AG09319 (cell line): ENCODE results near the gene UBALD1.

Experiments
- DNase-seq: peaks from one replicate; pipeline ENCODE4 v3.0.0-alpha.2; 2010; ENCODE audit warnings: low read depth; ENCODE audit errors: extremely low read depth
- CTCF ChIP-seq: IDR thresholded peaks from 2 replicates; pipeline ENCODE4 v1.5.1; 2011; ENCODE audit warnings: low read depth, mild to moderate bottlenecking, inconsistent platforms, low read length, moderate library complexity

The UBALD1 gene

GRCh38 chr16:4608704-4608980, 6.0 kb downstream of the UBALD1 start:
- TF ChIP-seq CTCF = no peak
- DNase-seq = no peak

GRCh38 chr16:4607841-4608703, 6.6 kb downstream of the UBALD1 start:
- DNase-seq = no peak
- TF ChIP-seq CTCF = no peak

GRCh38 chr16:4606354-4606753, 8.3 kb downstream of the UBALD1 start:
- no peak for TF ChIP-seq CTCF
- no peak for DNase-seq

- DNase-seq = no peak
- TF ChIP-seq CTCF = no peak
Observed at GRCh38 chr16:4604401-4604800, 10.3 kb downstream of the UBALD1 start.

GRCh38 chr16:4603624-4604170, 11.0 kb downstream of the UBALD1 start:
- TF ChIP-seq CTCF = no peak
- no peak for DNase-seq

- no peak for TF ChIP-seq CTCF
- no peak for DNase-seq
Observed at GRCh38 chr16:4602331-4602730, 12.4 kb downstream of the UBALD1 start.

GRCh38 chr16:4601864-4602186, 12.9 kb downstream of the UBALD1 start:
- DNase-seq = no peak
- TF ChIP-seq CTCF = no peak
